Measurements from ENCODE around the gene IL4R. TPM values are rescaled to one million over a fixed set of nuclear protein-coding genes. Genes with fewer than 3 reads are reported as not detected.

The IL4R gene
- total and polyA plus RNA-seq, 10 of the 15 experiments (the other 5 are each of a cell fraction or from before 2014, with no cell fraction given), result 2.6 to 70.4 (median 36.6) TPM

- POLR2A ChIA-PET, result interaction anchor here (1.3 kb wide), 1 partner anchor 11 kb away, joined by 3 read pairs; no protein-coding TSS in a partner anchor
- Histone ChIP-seq H3K79me2 (ENCODE audit: control insufficient read depth, insufficient read depth, low read length) (no peaks in the 10 kb centered on the region), H3K27me3 (replicated peaks in 1 of 2; ENCODE audit: control insufficient read depth in 2 of 2, insufficient read depth in 2 of 2, low read length in 1 of 2) (no peaks in the 10 kb centered on the region), H2AFZ (ENCODE audit: control insufficient read depth, low read depth, low read length) (no peak overlapping the region), H3K9me3 (replicated peaks; ENCODE audit: control insufficient read depth, insufficient read depth, low read length) (peaks cover 17% of the 10 kb centered on the region), H3K27ac (ENCODE audit: control insufficient read depth, insufficient read depth) (no peak overlapping the region), H3K36me3 (ENCODE audit: control insufficient read depth in 2 of 2, insufficient read depth in 2 of 2, low read length in 1 of 2) (no peaks in the 10 kb centered on the region), H3K4me3 (no peak overlapping the region), H4K20me1 (ENCODE audit: control insufficient read depth, insufficient read depth) (no peaks in the 10 kb centered on the region), H3K9ac (ENCODE audit: control insufficient read depth, insufficient read depth, low read length) (no peak overlapping the region), H3K4me1 (ENCODE audit: control insufficient read depth, insufficient read depth, low read length) (peaks cover 37% of the 10 kb centered on the region), H3K4me2 (ENCODE audit: control insufficient read depth, insufficient read depth) (no peak overlapping the region)
- no TSS peak for BruUV-seq (replicated peaks)
- RAD21 ChIA-PET (ENCODE audit: unreplicated experiment), result no interaction called here
- ATAC-seq, result no peak
- in situ Hi-C loops (cut with MboI) (no loop called here), intact Hi-C loops (cut with micrococcal nuclease; ENCODE audit: unreplicated experiment) (no loop called here)
- CTCF ChIA-PET, result interaction anchor here (0.7 to 1.5 kb wide), 2 partner anchors 13 to 18 kb away, joined by 3 to 4 read pairs; no protein-coding TSS in a partner anchor
- no peak for DNase-seq (ENCODE audit: low read depth, low spot score)
- TF ChIP-seq ZBTB11 (CRISPR knock-in tag; IDR thresholded peaks at IDR 0.05) (no peak), EZH2 (IDR thresholded peaks at IDR 0.05; ENCODE audit: borderline replicate concordance, control insufficient read depth, low read depth, low read length) (no peak), POLR2AphosphoS5 (IDR thresholded peaks at IDR 0.05; ENCODE audit: low read length) (no peak), NR2F1 (conservative IDR thresholded peaks at IDR 0.05) (no peak)
- no peak for FAIRE-seq
- SMC1A ChIA-PET (ENCODE audit: uncharacterized antibody, unreplicated experiment), result no interaction called here
Observed at GRCh38 chr16:27381236-27381635, 67.5 kb downstream of the IL4R start.
